Heart left ventricle (tissue), 13 donors: Measurements from ENCODE around the gene ACTR3C.

Source experiments
- CTCF ChIP-seq, 12 donors: fragments of 200-600 bp; sonication (generic) in 4 of 12; IDR thresholded peaks; one replicate each; pipeline versions ENCODE4 v1.5.0 to v1.8.0; 2018 to 2022; ENCODE audit warnings: antibody characterized with exemption in 12 of 12, mild to moderate bottlenecking in 5 of 12
- POLR2A ChIP-seq, 2 donors: fragments of 450-650 bp; IDR thresholded peaks; one replicate each; pipeline ENCODE4 v1.6.1; 2017; ENCODE audit warnings: antibody characterized with exemption in 2 of 2, mild to moderate bottlenecking in 2 of 2, moderate library complexity in 2 of 2
- donor health status: ischemic (EF 13 %, LVEDD 7.1; RV severe dilation, severe dysfunction).
- donor health status: DM: no; HTN: yes; CAD: no.
- donor health status: DM: no; HTN: no; CAD: no.
- donor health status: ischemic (EF 25% LVEDD 6.9; RV normal size, moderate dysfunction).
- donor health status: ischemic (EF 25% LVEDD 5.7; RV mildly dilated, moderate dysfunction).
- donor health status: ischemic (EF 35%, LVEDD 5.7; RV mildly dilated, moderate dysfunction).
- donor health status: nonischemic (EF 11% LVEDD 7.7; RV severe dilation, severe dysfunction).
- donor health status: DM: yes; HTN: yes; CAD: no.
- donor health status: PGD.
- donor health status: ischemic (EF 29% LVEDD 5.4; RV normal size, mild dysfunction).
- donor health status: nonischemic (EF 23%, LVEDD 6.1; RV moderate dilation, normal function).

- TF ChIP-seq CTCF (IDR thresholded peaks at IDR 0.05) (no peak), POLR2A (IDR thresholded peaks at IDR 0.05) (no peak)
These were observed 38.7 kb upstream of the ACTR3C start for GRCh38 chr7:150361807-150362621.
